HCEC 1CT (cell line): Measurements from ENCODE around the gene CHAF1A.

Experiments
- DNase-seq: peaks from one replicate; pipeline ENCODE4 v3.0.0-alpha.2; 2017

CHAF1A gene

GRCh38 chr19:4379383-4380253 is 22.8 kb upstream of the CHAF1A start:
- DNase-seq = no peak

- DNase-seq = no peak
These were observed 22.1 kb upstream of the CHAF1A start for GRCh38 chr19:4380254-4380727.

DNA sequence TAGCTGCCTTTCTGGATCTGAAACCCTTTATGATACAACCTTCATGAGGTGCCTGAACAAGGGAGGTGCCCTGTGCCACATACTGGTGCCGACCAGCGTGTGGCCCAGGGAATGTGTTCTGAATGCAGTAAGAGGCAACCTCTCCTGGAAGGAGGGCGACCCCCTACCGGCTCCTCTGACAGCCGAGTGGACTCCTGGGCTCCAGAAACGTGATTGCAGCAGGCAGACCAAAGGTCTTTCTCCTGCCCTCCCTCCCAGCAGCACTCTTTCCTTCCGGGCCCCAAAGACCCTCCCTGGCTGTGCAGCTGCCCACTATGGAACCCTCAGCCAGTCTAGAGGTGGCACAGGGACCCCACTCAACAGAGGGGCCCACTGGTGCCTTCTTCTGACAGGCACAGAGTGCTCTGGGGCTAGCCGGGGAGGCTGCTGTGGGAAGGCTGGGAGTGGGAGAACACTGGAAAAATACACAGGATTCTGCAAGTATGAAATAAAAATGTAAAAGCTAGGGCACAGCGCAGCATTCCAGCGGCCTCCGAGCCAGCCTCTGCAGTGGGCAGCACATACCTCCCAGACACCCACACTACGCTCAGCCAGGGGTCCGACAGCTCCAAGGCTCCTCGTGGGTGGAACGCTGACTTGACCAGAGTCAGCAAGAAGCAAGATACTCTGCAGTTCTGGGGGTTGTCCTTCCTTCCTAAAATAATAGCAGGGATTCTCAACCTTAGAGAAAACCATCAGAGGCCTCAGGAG is 17.0 kb upstream of the CHAF1A start:
- no peak for DNase-seq

DNA sequence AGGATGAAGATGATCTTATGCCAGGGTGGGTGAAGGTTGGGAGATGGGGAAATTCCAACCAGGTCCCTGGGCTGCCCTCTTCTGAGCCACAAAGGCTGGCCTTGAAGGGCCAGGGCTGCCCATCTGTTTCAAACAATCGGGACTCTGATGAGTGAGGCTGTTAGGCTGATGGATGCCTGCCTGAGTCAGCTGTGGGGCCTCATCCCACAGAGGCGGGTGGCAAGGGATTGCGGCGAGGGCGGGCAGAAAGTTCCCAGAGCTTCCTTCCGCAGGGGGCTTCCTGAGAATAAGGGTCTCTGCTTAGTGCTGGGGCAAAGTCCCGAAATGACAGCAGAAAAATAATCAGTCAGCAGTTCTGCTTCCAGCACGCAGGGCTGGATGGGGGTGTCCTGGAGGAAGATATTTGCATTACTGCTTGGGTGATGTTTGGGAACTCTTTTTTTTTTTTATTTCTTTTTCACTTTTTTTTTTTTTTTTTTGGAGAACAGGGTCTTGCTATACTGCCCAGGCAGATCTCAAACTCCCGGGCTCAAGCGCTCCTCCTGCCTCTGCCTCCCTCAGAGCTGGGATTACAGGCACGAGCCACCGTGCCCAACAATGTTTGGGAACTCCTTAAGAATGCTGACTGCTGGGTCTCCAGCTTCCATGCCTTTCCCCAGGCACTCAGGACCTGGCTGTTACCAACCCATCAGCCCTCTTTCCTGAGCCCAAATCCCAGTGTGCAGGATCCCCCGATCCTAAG is 16.2 kb upstream of the CHAF1A start:
- DNase-seq = no peak

GRCh38 chr19:4388337-4389063 is 13.9 kb upstream of the CHAF1A start:
- DNase-seq = no peak

DNA sequence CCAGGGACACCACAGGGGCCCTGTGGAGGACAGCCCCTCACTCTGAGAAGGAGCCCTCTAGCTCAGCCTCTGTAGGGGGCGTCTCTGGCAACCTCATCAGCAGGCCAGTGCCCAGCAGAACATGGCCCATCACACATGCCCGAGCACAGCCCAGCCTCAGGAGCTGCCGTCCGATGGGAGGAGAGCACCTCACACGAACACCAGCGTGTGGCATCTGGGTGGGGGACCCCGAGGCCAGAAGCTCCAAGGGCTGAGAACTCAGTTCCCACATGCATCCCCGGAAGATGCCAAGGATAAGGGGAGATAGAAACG is 13.4 kb upstream of the CHAF1A start:
- DNase-seq = no peak

DNA sequence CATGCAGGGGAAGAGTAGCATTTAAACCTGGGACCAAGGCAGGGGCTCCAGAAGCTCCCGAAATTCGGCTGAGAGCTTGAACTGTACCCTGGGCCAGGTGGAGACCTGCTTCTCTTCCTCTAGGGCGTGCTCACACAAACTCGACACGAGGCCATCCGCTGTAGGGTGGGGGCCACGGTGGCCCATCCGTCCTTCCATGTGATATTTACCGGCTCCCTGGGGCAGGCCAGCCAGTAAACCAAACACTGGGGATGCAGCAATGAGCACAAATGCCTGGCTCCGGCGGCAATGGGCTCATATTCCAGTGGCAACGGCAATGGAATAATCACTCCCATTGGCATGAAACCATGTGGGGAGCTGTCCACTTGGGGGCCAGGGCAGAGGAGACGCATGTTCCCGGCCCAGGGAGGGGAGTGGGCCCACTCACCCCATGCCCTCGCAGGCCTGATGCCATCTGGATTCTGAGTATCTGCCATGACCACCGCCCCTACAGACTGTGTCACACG is 12.9 kb upstream of the CHAF1A start:
- DNase-seq = no peak

GRCh38 chr19:4390017-4390566 is 12.3 kb upstream of the CHAF1A start:
- no peak for DNase-seq

GRCh38 chr19:4390567-4391305 is 11.7 kb upstream of the CHAF1A start:
- DNase-seq = no peak

DNA sequence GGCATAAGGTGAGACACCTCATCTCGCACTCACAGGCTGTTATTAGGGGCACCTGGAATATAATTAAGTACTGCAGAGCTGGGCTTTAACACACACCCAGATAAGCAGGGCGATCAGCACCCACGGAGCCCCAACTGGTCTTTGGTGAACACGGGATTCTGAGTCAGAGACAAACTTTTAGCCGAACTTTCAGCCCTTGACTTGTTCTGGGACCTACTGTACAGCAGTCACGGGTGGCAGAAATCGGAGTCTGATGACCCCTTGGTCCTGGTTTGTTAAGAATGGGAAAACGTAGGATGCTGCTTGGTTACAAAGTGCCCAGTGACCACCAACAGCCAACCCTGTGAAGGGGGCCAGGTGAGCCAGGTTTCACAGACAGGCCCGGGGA is 11.1 kb upstream of the CHAF1A start:
- no peak for DNase-seq

DNA sequence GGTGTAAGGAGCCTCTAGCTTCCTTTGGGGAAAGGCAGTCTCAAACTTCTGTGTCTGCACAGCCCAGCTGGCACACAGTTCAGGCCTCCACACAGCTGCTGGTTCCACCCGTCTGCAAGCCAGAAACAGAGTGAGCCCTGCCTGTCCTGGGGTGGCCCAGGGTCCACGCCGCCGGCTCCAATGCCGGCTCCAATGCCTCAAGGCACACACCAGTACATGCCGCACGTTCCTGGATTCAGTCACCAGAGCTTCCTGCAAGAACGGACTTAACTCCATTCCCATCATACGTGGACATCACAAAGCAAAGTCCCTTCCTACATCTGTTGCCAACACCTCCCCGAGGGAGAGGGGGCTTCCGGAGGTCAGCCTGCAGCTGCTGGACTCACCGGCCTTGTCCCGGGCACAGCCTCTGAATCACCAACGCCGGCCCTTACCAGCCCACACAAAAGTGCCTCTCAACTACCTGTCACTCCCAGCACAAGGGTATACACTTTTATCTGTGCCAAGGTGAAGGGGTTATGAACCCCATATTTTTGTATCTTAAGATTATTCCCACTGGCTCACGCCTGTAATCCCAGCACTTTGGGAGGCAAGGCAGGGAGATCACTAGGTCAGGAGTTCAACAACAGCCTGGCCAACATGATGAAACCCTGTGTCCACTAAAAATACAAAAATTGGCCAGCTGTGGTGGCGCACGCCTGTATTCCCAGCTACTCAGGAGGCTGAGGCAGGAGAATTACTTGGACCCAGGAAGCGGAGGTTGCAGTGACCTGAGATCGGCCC is 10.5 kb upstream of the CHAF1A start:
- peak; percentile 35 for DNase-seq

- DNase-seq = no peak
These were observed 8.4 kb upstream of the CHAF1A start for GRCh38 chr19:4393947-4394590.

- no peak for DNase-seq
These were observed 5.3 kb upstream of the CHAF1A start for GRCh38 chr19:4396949-4397783.

- DNase-seq = no peak
These were observed 2.7 kb upstream of the CHAF1A start for GRCh38 chr19:4399812-4400134.

DNA sequence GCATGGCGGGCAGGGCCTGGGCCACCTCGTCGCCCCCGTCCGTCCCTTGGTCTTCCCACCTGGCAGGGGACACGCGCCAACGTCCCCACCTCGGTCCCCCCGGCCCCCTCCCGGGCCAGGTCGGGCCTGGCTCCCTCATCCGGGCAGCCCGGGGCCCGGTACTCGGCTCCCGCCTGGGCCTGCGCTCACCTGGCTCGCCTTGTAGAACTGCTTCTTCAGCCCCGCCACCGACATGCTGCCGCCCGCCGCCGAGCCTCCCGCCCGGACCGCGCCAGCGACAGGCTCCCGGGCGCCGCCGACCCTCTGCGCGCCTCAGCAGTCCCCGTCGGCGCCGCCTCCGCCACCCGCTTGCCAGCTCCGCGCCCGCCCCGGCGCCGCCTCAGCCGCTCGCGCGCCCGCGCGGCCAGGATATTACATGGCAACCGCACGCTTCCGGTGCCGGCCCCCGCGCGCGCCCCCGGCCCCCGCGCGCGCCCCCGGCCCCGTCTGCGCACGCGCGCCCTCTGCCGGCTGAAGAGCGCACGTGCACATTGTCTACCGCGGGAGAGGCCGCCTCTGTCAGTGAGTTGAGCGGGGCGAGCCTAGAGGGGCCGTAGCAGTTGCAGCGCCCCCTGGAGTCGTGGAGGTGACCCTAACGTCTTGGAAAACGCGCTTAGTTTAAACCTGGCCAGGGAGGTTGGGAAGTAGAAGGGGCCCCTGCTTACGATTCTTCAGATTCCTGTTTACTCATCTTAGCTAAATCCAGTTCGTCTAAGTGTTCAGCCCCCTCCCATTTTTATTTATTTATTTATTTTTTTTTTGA is 2.1 kb upstream of the CHAF1A start, which contains the start of gene SH3GL1:
TSS of gene SH3GL1 (minus strand) at position 413 of the 802 bp plus-strand sequence. CDS start at position 234, 179 bp downstream.
- DNase-seq = peak; percentile 82

DNA sequence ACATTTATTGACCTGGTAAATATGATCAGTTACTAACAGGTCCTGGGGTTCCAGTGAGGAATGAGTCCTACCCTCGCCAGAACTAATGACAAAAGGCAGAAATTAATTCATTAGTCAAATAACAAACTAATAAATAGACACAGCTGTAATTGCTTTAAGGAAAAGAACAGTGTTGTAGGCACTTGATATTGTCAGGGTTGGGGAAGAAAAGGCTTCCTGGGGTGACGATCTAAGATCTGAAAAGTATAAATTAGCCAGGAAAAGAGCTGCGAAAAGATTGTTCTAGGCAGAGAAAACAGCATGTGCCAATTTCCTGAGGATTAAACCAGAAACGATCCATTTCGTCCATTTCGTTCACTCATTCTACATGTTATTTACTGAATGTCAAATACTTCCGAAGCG is 670 bp upstream of the CHAF1A start:
- no peak for DNase-seq

DNA sequence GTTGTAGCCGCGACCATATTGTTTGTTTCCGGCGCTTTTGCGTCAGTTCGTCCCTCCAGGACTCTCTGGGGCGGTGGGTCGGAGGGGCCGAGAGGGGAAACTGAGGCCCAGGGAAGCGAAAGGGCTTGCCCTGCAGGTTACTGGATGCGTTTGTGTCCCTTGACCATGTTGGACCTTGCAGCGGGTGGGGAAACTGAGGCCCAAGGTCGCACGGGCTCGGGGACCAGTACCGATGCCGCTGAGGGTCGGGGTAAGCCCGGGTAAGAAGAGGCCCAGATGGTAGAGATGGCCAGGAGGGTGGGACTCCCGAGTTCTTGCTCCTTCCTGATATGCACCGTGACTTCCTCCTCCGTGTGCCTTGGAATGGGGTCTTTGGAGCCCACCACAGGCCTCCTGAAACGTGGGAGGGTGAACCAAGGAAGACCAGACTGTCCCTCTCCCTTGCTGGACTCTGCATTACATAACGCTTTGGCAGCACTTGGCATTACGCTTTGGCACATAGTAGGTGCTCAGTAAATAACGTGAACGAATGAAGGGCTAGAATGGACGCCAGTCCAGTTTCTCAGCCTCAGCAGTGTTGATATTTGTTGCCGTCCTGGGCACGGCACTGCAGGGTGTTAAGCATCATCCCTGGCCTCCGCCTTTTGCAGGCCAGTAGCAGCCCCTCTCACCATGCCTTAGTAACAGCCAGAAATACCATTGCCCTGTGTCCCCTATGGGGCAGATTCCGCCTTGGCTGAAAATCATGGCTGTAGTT is 743 bp downstream of the CHAF1A start:
- no peak for DNase-seq

DNA sequence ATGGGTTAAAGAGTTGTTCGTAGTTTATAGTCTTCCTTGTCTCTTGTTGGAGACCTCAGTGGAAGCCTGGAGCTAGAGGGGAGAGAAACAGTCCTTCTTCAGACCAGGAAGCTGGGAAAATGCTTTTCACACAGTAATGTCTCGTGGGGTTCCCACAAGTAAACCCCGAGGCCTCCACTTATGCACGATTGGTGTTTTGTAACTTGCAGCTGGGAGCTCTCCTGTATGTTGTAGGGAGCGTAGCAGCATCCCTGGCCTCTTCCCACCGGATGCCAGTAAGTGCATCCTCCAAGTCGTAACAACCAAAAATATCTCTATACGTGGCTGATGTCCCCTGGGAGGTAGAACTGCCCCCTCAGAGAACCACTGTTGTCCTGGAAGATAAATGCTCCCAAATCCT is 3.5 kb downstream of the CHAF1A start:
- no peak for DNase-seq
